Measurements from ENCODE around the gene ZSCAN12. TPM values are rescaled to one million over a fixed set of nuclear protein-coding genes. Genes with fewer than 3 reads are reported as not detected.

Gene ZSCAN12
- total and polyA plus RNA-seq, 2 experiments from 2014 or later: 0.88 to 3.1 TPM

- 96 to 100% methylated on average over 2 of the region's 2 CpGs for WGBS, 2 experiments (ENCODE audit: low coverage in 1 of 2, low lambda C conversion rate in 2 of 2, missing lambda C conversion rate in 2 of 2)
- DNase-seq: no peak
- no peak overlapping the region for H3K9ac ChIP-seq
Observed at GRCh38 chr6:28380381-28380780, 19.2 kb downstream of the ZSCAN12 start.

GRCh38 chr6:28378644-28379043 lies 20.9 kb downstream of the ZSCAN12 start:
- H3K4me1 ChIP-seq (ENCODE audit: insufficient read depth): 0 out of 2 replicates have a peak, but pooled peaks cover 4% of the 10 kb centered on the region
- H3F3A ChIP-seq (ENCODE audit: insufficient read depth): no peaks in the 10 kb centered on the region; the same call in 1 of the 2 replicates
- no peak overlapping the region for H3K9ac ChIP-seq
- no peaks in the 10 kb centered on the region for H3K27me3 ChIP-seq (replicated peaks; ENCODE audit: insufficient read depth)
- no peak overlapping the region for H3K27ac ChIP-seq
- H3K79me2 ChIP-seq (ENCODE audit: insufficient read depth): no peaks in the 10 kb centered on the region
- H3K36me3 ChIP-seq (ENCODE audit: low read depth): peaks cover 33% of the 10 kb centered on the region
- in situ Hi-C loops (cut with MboI): no loop called here
- no peaks in the 10 kb centered on the region for H3K9me2 ChIP-seq (ENCODE audit: insufficient read depth)
- no peak overlapping the region for H2AFZ ChIP-seq
- no peak overlapping the region for H3K4me3 ChIP-seq
- no peak for TF ChIP-seq EZH2 (IDR thresholded peaks at IDR 0.05; ENCODE audit: insufficient read depth, poor library complexity, severe bottlenecking)
- no peak for TF ChIP-seq EZH2phosphoT487 (IDR thresholded peaks at IDR 0.05; ENCODE audit: insufficient read depth, low read depth)
- peaks cover 3% of the 10 kb centered on the region for H3K9me3 ChIP-seq (ENCODE audit: low read depth)
- H4K20me1 ChIP-seq (ENCODE audit: insufficient read depth): no peaks in the 10 kb centered on the region
- DNase-seq: no peak
- H3K4me2 ChIP-seq (ENCODE audit: unreplicated experiment): no peak overlapping the region

More at GRCh38 chr6:28380381-28380780, 19.2 kb downstream of the ZSCAN12 start:
- no peaks in the 10 kb centered on the region for H3K79me2 ChIP-seq (ENCODE audit: insufficient read depth)
- H3K4me3 ChIP-seq: no peak overlapping the region
- no peak overlapping the region for H3K27ac ChIP-seq
- H3K9me3 ChIP-seq (ENCODE audit: low read depth): peaks cover 3% of the 10 kb centered on the region
- no peaks in the 10 kb centered on the region for H3K9me2 ChIP-seq (ENCODE audit: insufficient read depth)
- H3F3A ChIP-seq (ENCODE audit: insufficient read depth): no peaks in the 10 kb centered on the region; the same call in none of the 2 replicates
- no peaks in the 10 kb centered on the region for H4K20me1 ChIP-seq (ENCODE audit: insufficient read depth)
- in situ Hi-C loops (cut with MboI): no loop called here
- H3K36me3 ChIP-seq (ENCODE audit: low read depth): peaks cover 33% of the 10 kb centered on the region
- H3K4me2 ChIP-seq (ENCODE audit: unreplicated experiment): no peak overlapping the region
- H3K27me3 ChIP-seq (replicated peaks; ENCODE audit: insufficient read depth): no peaks in the 10 kb centered on the region
- no peak overlapping the region for H2AFZ ChIP-seq
- TF ChIP-seq EZH2phosphoT487 (IDR thresholded peaks at IDR 0.05; ENCODE audit: insufficient read depth, low read depth) (no peak), EZH2 (IDR thresholded peaks at IDR 0.05; ENCODE audit: insufficient read depth, poor library complexity, severe bottlenecking) (no peak)
- 0 out of 2 replicates have a peak, but pooled peaks cover 4% of the 10 kb centered on the region for H3K4me1 ChIP-seq (ENCODE audit: insufficient read depth)

GRCh38 chr6:28377879-28378278 lies 21.7 kb downstream of the ZSCAN12 start:
- H3K9me2 ChIP-seq (ENCODE audit: insufficient read depth): no peaks in the 10 kb centered on the region
- H3K9ac ChIP-seq: no peak overlapping the region
- peaks cover 33% of the 10 kb centered on the region for H3K36me3 ChIP-seq (ENCODE audit: low read depth)
- H3K4me2 ChIP-seq (ENCODE audit: unreplicated experiment): no peak overlapping the region
- H3K27me3 ChIP-seq (replicated peaks; ENCODE audit: insufficient read depth): no peaks in the 10 kb centered on the region
- H2AFZ ChIP-seq: no peak overlapping the region
- 0 out of 2 replicates have a peak, but pooled peaks cover 3% of the 10 kb centered on the region for H3K4me1 ChIP-seq (ENCODE audit: insufficient read depth)
- TF ChIP-seq EZH2 (IDR thresholded peaks at IDR 0.05; ENCODE audit: insufficient read depth, poor library complexity, severe bottlenecking): no peak
- TF ChIP-seq EZH2phosphoT487 (IDR thresholded peaks at IDR 0.05; ENCODE audit: insufficient read depth, low read depth): no peak
- no peaks in the 10 kb centered on the region for H4K20me1 ChIP-seq (ENCODE audit: insufficient read depth)
- no peak overlapping the region for H3K27ac ChIP-seq
- no peak for DNase-seq
- peaks cover 3% of the 10 kb centered on the region for H3K9me3 ChIP-seq (ENCODE audit: low read depth)
- 100% methylated on average over 1 of the region's 1 CpG for WGBS, 2 experiments (ENCODE audit: low coverage in 1 of 2, low lambda C conversion rate in 2 of 2, missing lambda C conversion rate in 2 of 2)
- in situ Hi-C loops (cut with MboI): no loop called here
- H3K79me2 ChIP-seq (ENCODE audit: insufficient read depth): no peaks in the 10 kb centered on the region
- no peaks in the 10 kb centered on the region for H3F3A ChIP-seq (ENCODE audit: insufficient read depth)
- no peak overlapping the region for H3K4me3 ChIP-seq

- H3K9ac ChIP-seq: no peak overlapping the region
- DNase-seq: no peak
- no peaks in the 10 kb centered on the region for H3K9me2 ChIP-seq (ENCODE audit: insufficient read depth)
- peaks cover 6% of the 10 kb centered on the region for H3K36me3 ChIP-seq (ENCODE audit: low read depth)
- no peak overlapping the region for H3K4me2 ChIP-seq (ENCODE audit: unreplicated experiment)
- H3K27me3 ChIP-seq (replicated peaks; ENCODE audit: insufficient read depth): no peaks in the 10 kb centered on the region
- H3K4me3 ChIP-seq: no peak overlapping the region
- in situ Hi-C loops (cut with MboI): loop anchor here (25.0 kb wide), 1 partner anchor 1187 kb away; no protein-coding TSS in a partner anchor
- H4K20me1 ChIP-seq (ENCODE audit: insufficient read depth): no peaks in the 10 kb centered on the region
- no peaks in the 10 kb centered on the region for H3F3A ChIP-seq (ENCODE audit: insufficient read depth)
- H3K4me1 ChIP-seq (ENCODE audit: insufficient read depth): no peaks in the 10 kb centered on the region
- TF ChIP-seq EZH2 (IDR thresholded peaks at IDR 0.05; ENCODE audit: insufficient read depth, poor library complexity, severe bottlenecking) (no peak), EZH2phosphoT487 (IDR thresholded peaks at IDR 0.05; ENCODE audit: insufficient read depth, low read depth) (no peak)
- 97 to 100% methylated on average over 1 of the region's 1 CpG for WGBS, 2 experiments (ENCODE audit: low coverage in 1 of 2, low lambda C conversion rate in 2 of 2, missing lambda C conversion rate in 2 of 2)
- H3K27ac ChIP-seq: no peak overlapping the region
- peaks cover under 1% of the 10 kb centered on the region for H3K9me3 ChIP-seq (ENCODE audit: low read depth)
- no peak overlapping the region for H2AFZ ChIP-seq
- no peaks in the 10 kb centered on the region for H3K79me2 ChIP-seq (ENCODE audit: insufficient read depth)
Observed at GRCh38 chr6:28373925-28374324, 25.6 kb downstream of the ZSCAN12 start.
